ENCODE results near the gene ZBTB16. TPM values are rescaled to one million over a fixed set of nuclear protein-coding genes. Genes with fewer than 3 reads are reported as not detected.

Gene ZBTB16
- polyA plus RNA-seq, 1 donor (not counting 4 experiments of a cell fraction or from before 2014, with no cell fraction given) = 0.18 TPM

DNA sequence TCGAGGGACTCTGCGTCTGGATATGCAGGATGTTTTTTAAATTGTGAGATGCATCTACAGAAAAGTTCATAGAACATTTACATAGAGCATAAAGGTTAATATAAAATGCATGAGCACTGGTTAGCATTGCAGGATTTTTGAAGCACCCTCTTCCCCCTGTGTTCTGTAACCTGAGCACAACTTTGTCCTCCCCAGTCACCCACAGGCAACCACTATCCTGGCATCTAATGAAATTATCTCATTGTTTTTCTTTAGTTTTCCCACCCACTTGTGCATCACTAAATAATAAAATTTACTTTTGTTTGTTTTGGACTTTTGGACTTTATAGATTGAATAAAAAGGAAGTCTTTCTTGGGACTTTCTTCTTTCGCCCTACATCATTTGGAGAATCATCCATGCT lies 226.7 kb downstream of the ZBTB16 start:
- H3K4me2 ChIP-seq (ENCODE audit: control insufficient read depth, extremely low read depth, insufficient read depth, low read depth, low read length) = no peak overlapping the region
- dilution Hi-C loops (cut with MboI; ENCODE audit: extremely low pct_ligation_motif_present, low sequenced_read_pairs) = no loop called here

DNA sequence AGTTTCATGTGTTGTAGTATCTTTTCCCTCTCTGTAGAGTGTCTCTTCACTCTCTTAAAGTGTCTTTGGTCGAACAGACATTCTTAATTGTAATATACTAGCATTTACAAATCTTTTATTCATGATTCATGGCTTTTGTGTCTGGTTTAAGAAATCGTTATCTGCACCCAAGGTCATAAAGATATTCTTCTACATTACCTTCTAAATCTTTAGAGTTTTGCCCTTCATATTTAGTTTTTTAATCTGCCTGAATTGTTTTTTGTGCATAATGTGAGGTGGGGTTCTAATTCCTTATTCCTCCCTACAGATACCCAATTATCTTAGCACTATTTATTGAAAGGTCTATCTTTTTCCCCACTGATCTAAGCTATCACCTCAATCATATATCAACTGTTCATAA lies 227.6 kb downstream of the ZBTB16 start:
- TF ChIP-seq, protein P1, sequence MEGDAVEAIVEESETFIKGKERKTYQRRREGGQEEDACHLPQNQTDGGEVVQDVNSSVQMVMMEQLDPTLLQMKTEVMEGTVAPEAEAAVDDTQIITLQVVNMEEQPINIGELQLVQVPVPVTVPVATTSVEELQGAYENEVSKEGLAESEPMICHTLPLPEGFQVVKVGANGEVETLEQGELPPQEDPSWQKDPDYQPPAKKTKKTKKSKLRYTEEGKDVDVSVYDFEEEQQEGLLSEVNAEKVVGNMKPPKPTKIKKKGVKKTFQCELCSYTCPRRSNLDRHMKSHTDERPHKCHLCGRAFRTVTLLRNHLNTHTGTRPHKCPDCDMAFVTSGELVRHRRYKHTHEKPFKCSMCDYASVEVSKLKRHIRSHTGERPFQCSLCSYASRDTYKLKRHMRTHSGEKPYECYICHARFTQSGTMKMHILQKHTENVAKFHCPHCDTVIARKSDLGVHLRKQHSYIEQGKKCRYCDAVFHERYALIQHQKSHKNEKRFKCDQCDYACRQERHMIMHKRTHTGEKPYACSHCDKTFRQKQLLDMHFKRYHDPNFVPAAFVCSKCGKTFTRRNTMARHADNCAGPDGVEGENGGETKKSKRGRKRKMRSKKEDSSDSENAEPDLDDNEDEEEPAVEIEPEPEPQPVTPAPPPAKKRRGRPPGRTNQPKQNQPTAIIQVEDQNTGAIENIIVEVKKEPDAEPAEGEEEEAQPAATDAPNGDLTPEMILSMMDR (optimal IDR thresholded peaks at IDR 0.05 in 1 of 3, IDR thresholded peaks at IDR 0.05 in 1 of 3, conservative IDR thresholded peaks at IDR 0.05 in 1 of 3; ENCODE audit: extremely low read depth in 1 of 3, insufficient read depth in 2 of 3, low read length in 3 of 3) = no peak
- no peak for TF ChIP-seq EZH2 (IDR thresholded peaks at IDR 0.05; ENCODE audit: low read length)
- Histone ChIP-seq H3K4me2 (ENCODE audit: control insufficient read depth, extremely low read depth, insufficient read depth, low read depth, low read length) (no peak overlapping the region), H3K36me3 (ENCODE audit: control insufficient read depth in 2 of 2, extremely low read depth in 1 of 2, insufficient read depth in 2 of 2, low read length in 2 of 2) (no peaks in the 10 kb centered on the region), H3K27ac (ENCODE audit: control insufficient read depth, insufficient read depth, low read length) (no peak overlapping the region), H4K20me1 (ENCODE audit: control insufficient read depth, extremely low read depth, insufficient read depth, low read length) (no peaks in the 10 kb centered on the region), H3K9me1 (ENCODE audit: control insufficient read depth, extremely low read depth, insufficient read depth, low read length) (no peaks in the 10 kb centered on the region), H3K9me3 (ENCODE audit: control insufficient read depth, low read depth, low read length) (no peaks in the 10 kb centered on the region), H3K9ac (ENCODE audit: control insufficient read depth, extremely low read depth, insufficient read depth, low read length) (no peak overlapping the region), H3K27me3 (ENCODE audit: control insufficient read depth, extremely low read depth, insufficient read depth, low read length) (no peaks in the 10 kb centered on the region), H3K4me1 (ENCODE audit: control insufficient read depth, extremely low read depth, insufficient read depth, low read length) (no peaks in the 10 kb centered on the region), H2AFZ (ENCODE audit: control insufficient read depth, low read length) (no peak overlapping the region), H3K4me3 (ENCODE audit: control insufficient read depth in 2 of 3, extremely low read depth in 1 of 3, insufficient read depth in 2 of 3, low read depth in 1 of 3, low read length in 3 of 3) (no peak overlapping the region), H3K79me2 (ENCODE audit: control insufficient read depth, insufficient read depth, low read length) (no peaks in the 10 kb centered on the region)
- dilution Hi-C loops (cut with MboI; ENCODE audit: extremely low pct_ligation_motif_present, low sequenced_read_pairs) = no loop called here
- no peak for DNase-seq (ENCODE audit: low read depth, low spot score)
- FAIRE-seq = no peak

More for the DNA sequence above, 226.7 kb downstream of the ZBTB16 start:
- Histone ChIP-seq H4K20me1 (ENCODE audit: control insufficient read depth, extremely low read depth, insufficient read depth, low read length) (no peaks in the 10 kb centered on the region), H2AFZ (ENCODE audit: control insufficient read depth, low read length) (no peak overlapping the region), H3K9ac (ENCODE audit: control insufficient read depth, extremely low read depth, insufficient read depth, low read length) (no peak overlapping the region), H3K27ac (ENCODE audit: control insufficient read depth, insufficient read depth, low read length) (no peak overlapping the region), H3K27me3 (ENCODE audit: control insufficient read depth, extremely low read depth, insufficient read depth, low read length) (no peaks in the 10 kb centered on the region), H3K9me3 (ENCODE audit: control insufficient read depth, low read depth, low read length) (no peaks in the 10 kb centered on the region), H3K9me1 (ENCODE audit: control insufficient read depth, extremely low read depth, insufficient read depth, low read length) (no peaks in the 10 kb centered on the region), H3K4me1 (ENCODE audit: control insufficient read depth, extremely low read depth, insufficient read depth, low read length) (no peaks in the 10 kb centered on the region), H3K36me3 (ENCODE audit: control insufficient read depth in 2 of 2, extremely low read depth in 1 of 2, insufficient read depth in 2 of 2, low read length in 2 of 2) (no peaks in the 10 kb centered on the region), H3K79me2 (ENCODE audit: control insufficient read depth, insufficient read depth, low read length) (no peaks in the 10 kb centered on the region), H3K4me3 (ENCODE audit: control insufficient read depth in 2 of 3, extremely low read depth in 1 of 3, insufficient read depth in 2 of 3, low read depth in 1 of 3, low read length in 3 of 3) (no peak overlapping the region)
- DNase-seq (ENCODE audit: low read depth, low spot score) (no peak), FAIRE-seq (no peak)
- TF ChIP-seq, protein P1 (optimal IDR thresholded peaks at IDR 0.05 in 1 of 3, IDR thresholded peaks at IDR 0.05 in 1 of 3, conservative IDR thresholded peaks at IDR 0.05 in 1 of 3; ENCODE audit: extremely low read depth in 1 of 3, insufficient read depth in 2 of 3, low read length in 3 of 3) = no peak
- no peak for TF ChIP-seq EZH2 (IDR thresholded peaks at IDR 0.05; ENCODE audit: low read length)
